ENCODE measurements around the gene IL27RA. TPM values are rescaled to one million over a fixed set of nuclear protein-coding genes. Genes with fewer than 3 reads are reported as not detected.

The IL27RA gene
- total RNA-seq, 1 experiment from 2014 or later: 18.3 TPM

DNA sequence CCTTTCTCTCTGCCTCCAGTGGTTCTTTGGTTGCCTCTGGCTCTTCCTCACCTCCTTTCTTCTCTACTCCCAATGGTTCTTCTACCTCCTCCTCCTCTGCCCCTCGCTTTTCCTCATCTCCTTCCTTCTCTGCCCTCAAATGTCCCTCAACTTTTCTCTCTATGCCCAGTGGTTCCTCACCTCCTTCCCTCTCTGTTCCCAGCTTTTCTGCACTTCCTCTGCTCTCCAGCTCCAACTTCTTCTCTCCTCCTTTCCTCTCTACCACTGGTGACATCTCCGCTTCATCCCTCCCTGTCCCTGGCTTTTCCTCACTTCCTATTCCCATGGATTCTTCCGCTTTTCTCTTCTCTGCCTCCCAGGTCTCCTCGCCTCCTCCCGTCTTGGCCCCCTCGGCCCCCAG, 22.5 kb downstream of the IL27RA start:
- ChIA-PET CTCF (no interaction called here), POLR2A (no interaction called here), RAD21 (ENCODE audit: low non-redundant PET in 1 of 2, low total read pairs in 2 of 2, uncharacterized antibody in 2 of 2, unreplicated experiment in 2 of 2) (no interaction called here)
- peaks cover 0 to 6% of the 10 kb centered on the region in 2 experiments; a peak in 2 of 4 replicates for H3K36me3 ChIP-seq (ENCODE audit: control insufficient read depth in 1 of 2, insufficient read depth in 2 of 2, low read length in 2 of 2)
- H3K4me1 ChIP-seq (ENCODE audit: control insufficient read depth in 1 of 2, insufficient read depth in 2 of 2, low read length in 2 of 2): peaks cover 10 to 22% of the 10 kb centered on the region in 2 experiments
- DNase-seq (ENCODE audit: low read depth, low spot score) (no peak), ATAC-seq (no peak)
- H3K27ac ChIP-seq (ENCODE audit: low read depth, low read length): no peak overlapping the region
- H3K4me3 ChIP-seq (replicated peaks in 1 of 2; ENCODE audit: low read depth in 1 of 2, low read length in 2 of 2): no peak overlapping the region
- H2AFZ ChIP-seq (ENCODE audit: low read depth, low read length, poor library complexity, severe bottlenecking): no peak overlapping the region
- H3K27me3 ChIP-seq (ENCODE audit: insufficient read depth, low read length): no peaks in the 10 kb centered on the region
- H4K20me1 ChIP-seq (ENCODE audit: insufficient read depth): no peaks in the 10 kb centered on the region
- H3K4me2 ChIP-seq (ENCODE audit: low read length): no peak overlapping the region
- no peak overlapping the region for H3K9ac ChIP-seq (ENCODE audit: low read length)
- intact Hi-C loops (cut with micrococcal nuclease): no loop called here
- H3K79me2 ChIP-seq (ENCODE audit: insufficient read depth, low read length): no peaks in the 10 kb centered on the region
- no TSS peak for BruUV-seq (replicated peaks)
- H3K9me3 ChIP-seq (ENCODE audit: control insufficient read depth in 1 of 2, insufficient read depth in 1 of 2, low read depth in 1 of 2, low read length in 2 of 2): no peaks in the 10 kb centered on the region
- no peak for TF ChIP-seq ZNF274 (IDR thresholded peaks at IDR 0.05; ENCODE audit: low read depth, low read length)
- TF ChIP-seq EZH2 (IDR thresholded peaks at IDR 0.05): no peak
- TF ChIP-seq SP1 (IDR thresholded peaks at IDR 0.05; ENCODE audit: low read depth): no peak
- TF ChIP-seq, protein P1, sequence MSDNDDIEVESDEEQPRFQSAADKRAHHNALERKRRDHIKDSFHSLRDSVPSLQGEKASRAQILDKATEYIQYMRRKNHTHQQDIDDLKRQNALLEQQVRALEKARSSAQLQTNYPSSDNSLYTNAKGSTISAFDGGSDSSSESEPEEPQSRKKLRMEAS (IDR thresholded peaks at IDR 0.05): no peak
- TF ChIP-seq CTCF (IDR thresholded peaks at IDR 0.05 in 2 of 3, conservative IDR thresholded peaks at IDR 0.05 in 1 of 3; ENCODE audit: borderline replicate concordance in 1 of 3, insufficient read depth in 1 of 3, low read depth in 2 of 3, low read length in 2 of 3): no peak
- TF ChIP-seq YY1 (IDR thresholded peaks at IDR 0.05; ENCODE audit: extremely low read depth, insufficient replicate concordance, low read depth, low read length): no peak
- no peak for TF ChIP-seq ZFX (IDR thresholded peaks at IDR 0.05)
- no peak for TF ChIP-seq CEBPB (IDR thresholded peaks at IDR 0.05; ENCODE audit: low read depth)
- no peaks in the 10 kb centered on the region for H3K9me2 ChIP-seq (ENCODE audit: insufficient read depth)

DNA sequence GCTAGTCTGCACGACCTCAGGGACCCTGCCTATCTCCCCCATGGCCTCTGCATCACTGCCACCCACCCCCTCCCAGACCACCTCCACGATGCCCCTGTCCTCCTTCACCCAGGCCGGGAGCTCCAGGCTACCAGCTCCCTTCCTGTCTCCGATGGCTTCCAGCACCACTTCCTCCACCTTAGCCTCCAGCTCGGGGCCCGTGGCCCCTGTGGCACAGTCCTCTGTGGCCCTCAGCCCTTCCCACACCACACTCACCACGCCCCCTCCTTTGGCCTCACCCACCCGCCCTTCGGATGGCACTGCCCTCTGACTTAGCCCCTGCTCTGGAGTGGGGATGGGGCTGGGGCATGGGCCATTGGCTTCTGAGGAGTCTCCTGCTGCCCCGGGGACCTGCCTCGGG, 23.2 kb downstream of the IL27RA start:
- DNase-seq (ENCODE audit: low read depth, low spot score): no peak
- Histone ChIP-seq H3K9me2 (ENCODE audit: insufficient read depth) (no peaks in the 10 kb centered on the region), H3K4me2 (ENCODE audit: low read length) (no peak overlapping the region), H3K4me3 (replicated peaks in 1 of 2; ENCODE audit: low read depth in 1 of 2, low read length in 2 of 2) (no peak overlapping the region), H4K20me1 (ENCODE audit: insufficient read depth) (no peaks in the 10 kb centered on the region), H3K4me1 (ENCODE audit: control insufficient read depth in 1 of 2, insufficient read depth in 2 of 2, low read length in 2 of 2) (peaks cover 10 to 24% of the 10 kb centered on the region in 2 experiments), H3K79me2 (ENCODE audit: insufficient read depth, low read length) (no peaks in the 10 kb centered on the region), H3K27me3 (ENCODE audit: insufficient read depth, low read length) (no peaks in the 10 kb centered on the region), H3K27ac (ENCODE audit: low read depth, low read length) (no peak overlapping the region; the same call in 1 of the 2 replicates), H3K9me3 (ENCODE audit: control insufficient read depth in 1 of 2, insufficient read depth in 1 of 2, low read depth in 1 of 2, low read length in 2 of 2) (no peaks in the 10 kb centered on the region), H2AFZ (ENCODE audit: low read depth, low read length, poor library complexity, severe bottlenecking) (no peak overlapping the region), H3K36me3 (ENCODE audit: control insufficient read depth in 1 of 2, insufficient read depth in 2 of 2, low read length in 2 of 2) (peaks cover 0 to 6% of the 10 kb centered on the region in 2 experiments; a peak in 1 of 4 replicates), H3K9ac (ENCODE audit: low read length) (no peak overlapping the region)
- intact Hi-C loops (cut with micrococcal nuclease): no loop called here
- BruUV-seq (replicated peaks): no TSS peak
- ATAC-seq: no peak
- RAD21 ChIA-PET (ENCODE audit: low non-redundant PET in 1 of 2, low total read pairs in 2 of 2, uncharacterized antibody in 2 of 2, unreplicated experiment in 2 of 2): no interaction called here
- POLR2A ChIA-PET: no interaction called here
- CTCF ChIA-PET: no interaction called here
- TF ChIP-seq CTCF (IDR thresholded peaks at IDR 0.05 in 2 of 3, conservative IDR thresholded peaks at IDR 0.05 in 1 of 3; ENCODE audit: borderline replicate concordance in 1 of 3, insufficient read depth in 1 of 3, low read depth in 2 of 3, low read length in 2 of 3) (no peak), ZBTB33 (IDR thresholded peaks at IDR 0.05; ENCODE audit: extremely low read depth, insufficient replicate concordance, low read length) (no peak), EZH2 (IDR thresholded peaks at IDR 0.05) (no peak), ELF1 (IDR thresholded peaks at IDR 0.05; ENCODE audit: borderline replicate concordance, low read depth) (no peak), SIN3A (IDR thresholded peaks at IDR 0.05; ENCODE audit: low read depth) (no peak), ATF3 (IDR thresholded peaks at IDR 0.05) (no peak), POLR2A (IDR thresholded peaks at IDR 0.05; ENCODE audit: borderline replicate concordance, extremely low read depth, insufficient read depth, insufficient read length) (no peak)

Data from HCT116 (cell line).